Stomach (tissue), 4 donors: ENCODE measurements around the gene AKAP13.

Experiments
- CTCF ChIP-seq, 7 experiments: fragments of 450-650 bp in 4 of 7; fragments of 200-600 bp in 3 of 7; sonication (generic) in 3 of 7; IDR thresholded peaks; one replicate each; pipeline ENCODE4 v1.5.1; 2016 to 2019; ENCODE audit warnings: antibody characterized with exemption in 7 of 7, control low read depth in 2 of 7, mild to moderate bottlenecking in 1 of 7
- POLR2A ChIP-seq, 4 donors: fragments of 450-650 bp; IDR thresholded peaks; one replicate each; pipeline ENCODE4 v1.6.1; 2016; ENCODE audit warnings: antibody characterized with exemption in 4 of 4, control low read depth in 2 of 4, mild to moderate bottlenecking in 1 of 4, moderate library complexity in 1 of 4
- POLR2AphosphoS5 ChIP-seq, 3 donors: sonication (generic); formaldehyde crosslinking; IDR thresholded peaks; one replicate each; pipeline ENCODE4 v1.6.1; 2016; ENCODE audit warnings: antibody characterized with exemption in 3 of 3

- TF ChIP-seq POLR2AphosphoS5 (IDR thresholded peaks at IDR 0.05) (no peak), CTCF (IDR thresholded peaks at IDR 0.05) (no peak), POLR2A (IDR thresholded peaks at IDR 0.05) (no peak)
Observed at GRCh38 chr15:85455891-85456290, 75.5 kb downstream of the AKAP13 start.
